Hematopoietic multipotent progenitor cell (in vitro differentiated cells): ENCODE results near the gene PPM1L. TPM values are rescaled to one million over a fixed set of nuclear protein-coding genes. Genes with fewer than 3 reads are reported as not detected.

Experiments used
- DNase-seq, 3 donors: peaks; one replicate each; pipeline ENCODE4 v3.0.0-alpha.2; 2011 to 2015; ENCODE audit warnings: low read depth in 2 of 3, low spot score in 2 of 3
- total RNA-seq: library from RNA; depleted of rRNA; stranded (reverse); fragments of >200 nt; gene quantifications from one replicate; pipeline ENCODE4 v1.2.3, GENCODE V29; 2012

Gene PPM1L
- total RNA-seq, 1 donor, result 16.4 TPM

DNA sequence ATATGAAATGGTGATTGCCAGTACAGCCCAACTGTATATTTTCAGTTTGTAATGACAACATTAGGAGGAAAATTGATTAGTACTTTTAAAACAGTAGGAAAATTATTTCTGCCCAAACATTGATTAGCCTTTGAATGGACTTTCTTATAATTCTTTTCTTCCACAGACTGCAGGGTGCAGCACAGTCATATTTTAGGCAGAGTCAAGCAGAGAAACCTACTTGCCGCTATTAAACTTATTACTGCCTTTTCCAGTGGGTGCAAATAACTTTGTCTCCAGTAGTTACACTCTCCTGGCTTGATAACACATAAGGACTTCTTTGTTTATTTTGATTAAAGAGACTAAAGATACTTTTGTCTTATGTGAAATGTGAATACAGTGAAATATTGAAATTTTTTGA is 85.4 kb downstream of the PPM1L start:
- DNase-seq, result no peak

DNA sequence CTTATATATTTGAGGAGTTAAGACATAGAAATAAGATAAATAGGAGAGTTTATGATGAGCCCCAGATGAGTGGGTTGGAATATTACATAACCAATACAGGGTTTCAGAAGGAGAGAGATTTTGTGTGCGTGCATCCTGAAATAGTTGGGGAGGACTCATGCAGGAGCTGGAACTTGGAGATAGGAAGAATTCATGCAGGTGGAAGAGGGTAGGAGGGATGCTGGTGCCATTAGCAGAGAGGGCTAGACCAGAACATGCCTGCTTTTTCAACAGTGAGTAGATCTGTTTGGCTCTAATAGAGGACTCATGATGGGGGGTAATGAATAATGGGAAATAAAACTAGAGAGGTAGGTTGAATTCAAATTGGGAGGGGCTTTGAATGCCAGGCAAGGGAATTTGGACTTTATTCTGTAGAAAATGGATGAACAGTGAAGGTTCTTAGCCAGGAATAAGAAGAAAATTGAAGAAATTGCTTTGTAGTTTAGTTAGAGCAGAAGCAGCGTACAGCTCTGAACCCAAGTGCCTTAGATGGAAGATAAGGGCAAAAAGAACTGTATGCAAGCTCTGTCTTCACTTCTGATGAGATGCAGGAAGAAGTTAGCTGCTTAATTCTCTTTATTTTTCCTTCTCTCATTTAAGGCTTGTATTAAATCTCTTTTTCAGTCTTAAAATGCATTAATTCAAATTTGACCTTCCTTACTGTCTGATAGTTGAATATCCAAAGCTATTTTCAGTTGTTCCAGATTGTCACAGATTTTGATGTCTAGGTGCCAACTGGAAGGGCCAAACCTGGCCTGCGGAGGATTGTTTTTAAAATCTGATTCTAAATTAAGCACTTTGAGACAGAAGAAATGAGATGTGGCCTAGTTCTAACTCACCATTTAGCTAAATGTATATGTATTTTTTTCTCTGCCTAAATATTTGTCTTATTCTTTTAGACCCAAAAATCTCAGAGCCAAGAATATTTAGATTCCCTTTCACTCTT is 86.3 kb downstream of the PPM1L start:
- DNase-seq, result no peak

DNA sequence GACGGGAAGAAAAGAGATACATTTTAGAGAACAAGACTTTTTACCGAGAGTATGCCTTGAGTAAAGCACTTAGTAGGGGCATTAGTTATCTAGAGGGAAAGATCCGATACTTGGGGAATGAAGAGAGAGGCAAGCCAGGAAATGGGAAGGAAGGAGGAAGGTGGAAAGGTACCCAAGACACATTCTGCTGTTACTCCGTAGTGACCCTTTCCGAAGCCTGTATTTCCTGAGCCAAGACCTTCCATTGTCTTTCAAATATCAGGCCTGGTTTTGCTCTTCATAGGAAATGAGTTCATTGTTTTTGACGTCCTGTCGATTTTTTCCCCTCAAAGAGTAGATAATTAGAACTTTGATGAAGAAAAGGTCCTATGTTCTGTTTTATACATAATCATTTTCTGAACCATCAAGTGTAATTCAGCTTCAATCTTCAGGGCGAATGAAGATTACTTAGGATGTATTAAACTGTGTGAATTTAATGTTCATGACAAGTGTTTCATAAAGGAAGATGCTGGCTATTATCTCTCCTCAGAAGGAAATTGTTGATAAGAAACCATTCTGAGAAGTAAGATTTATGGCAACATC is 95.7 kb downstream of the PPM1L start:
- DNase-seq, result no peak

DNA sequence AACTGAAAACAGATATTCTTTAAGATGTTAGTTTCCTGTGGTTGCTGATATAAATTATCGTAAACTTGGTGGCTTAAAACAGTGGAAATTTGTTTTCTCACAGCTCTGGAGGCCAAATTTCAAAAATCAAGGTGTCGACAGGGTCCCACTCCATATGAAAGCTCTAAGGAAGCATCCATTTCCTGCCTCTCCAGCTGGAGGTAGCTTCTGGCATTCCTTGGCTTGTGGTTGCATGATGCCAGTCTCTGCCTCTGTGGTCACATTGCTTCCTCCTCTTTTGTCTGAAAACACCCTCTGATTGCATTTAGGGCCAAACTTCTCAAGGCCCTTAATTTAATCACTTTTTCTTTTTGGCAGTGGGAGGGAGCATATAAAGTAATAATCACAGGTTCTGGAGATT is 96.8 kb downstream of the PPM1L start:
- DNase-seq, result no peak

DNA sequence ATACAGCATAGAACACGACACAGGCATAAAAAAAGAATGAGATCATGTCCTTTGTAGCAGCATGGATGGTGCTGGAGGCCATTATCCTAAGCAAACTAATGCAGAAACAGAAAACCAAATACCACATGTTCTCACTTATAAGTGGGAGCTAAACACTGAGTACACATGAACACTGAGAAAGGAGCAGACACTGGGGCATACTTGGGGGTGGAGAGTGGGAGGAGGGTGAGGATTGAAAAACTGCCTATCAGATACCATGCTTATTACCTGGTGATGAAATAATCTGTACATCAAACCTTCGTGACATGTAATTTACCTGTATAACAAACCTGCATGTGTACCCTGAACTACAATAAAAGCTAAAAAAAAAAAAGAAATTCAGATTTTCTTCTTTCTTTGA is 100.4 kb downstream of the PPM1L start:
- no peak for DNase-seq

DNA sequence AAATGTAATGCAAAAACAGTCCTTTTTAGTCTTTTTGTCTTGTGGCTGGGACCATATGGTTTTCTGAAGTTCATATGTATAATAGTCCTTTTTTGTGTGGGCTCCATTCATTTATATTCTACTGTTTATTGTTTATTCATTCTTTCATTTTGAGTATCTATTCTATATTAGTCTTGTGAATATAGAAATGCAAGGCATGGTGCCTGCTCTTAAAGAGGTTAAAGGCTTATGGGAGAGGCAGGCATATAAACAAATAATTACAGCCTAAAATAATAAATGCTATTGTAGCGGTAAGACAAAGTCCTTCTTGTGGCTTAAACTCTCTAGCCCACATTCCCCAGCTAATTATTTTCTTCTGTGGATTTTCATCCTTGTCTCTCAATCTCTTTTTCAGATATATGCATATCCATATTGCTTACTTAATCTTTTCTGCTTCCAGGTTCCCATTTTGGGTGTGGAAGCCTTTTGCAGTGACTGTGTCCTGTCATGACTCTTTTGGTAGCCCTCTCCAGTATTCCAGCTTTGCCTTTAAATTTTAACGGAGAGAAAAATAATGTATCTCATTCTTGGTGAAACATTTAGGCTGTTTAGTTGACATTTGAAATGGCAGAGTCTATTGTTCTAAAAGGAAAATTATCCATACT is 101.6 kb downstream of the PPM1L start:
- DNase-seq, result no peak

DNA sequence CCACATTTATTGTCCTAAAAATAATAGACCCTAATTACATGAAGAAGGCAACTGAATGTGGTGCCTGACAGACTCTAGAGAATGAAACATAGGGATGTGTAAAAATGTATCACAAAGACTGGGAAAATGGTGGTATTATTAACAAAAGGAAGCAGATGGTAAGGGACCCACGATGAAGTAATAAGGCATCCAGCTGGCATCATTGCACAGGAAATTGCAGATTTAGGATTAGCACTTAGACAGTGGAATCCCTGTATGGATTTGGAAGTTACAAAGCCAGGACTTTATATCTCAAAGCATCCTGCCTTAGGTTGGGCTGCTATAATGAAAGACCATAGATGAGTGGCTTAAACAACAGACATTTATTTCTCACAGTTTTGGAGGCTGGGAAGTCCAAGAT is 104.3 kb downstream of the PPM1L start:
- DNase-seq, result no peak

DNA sequence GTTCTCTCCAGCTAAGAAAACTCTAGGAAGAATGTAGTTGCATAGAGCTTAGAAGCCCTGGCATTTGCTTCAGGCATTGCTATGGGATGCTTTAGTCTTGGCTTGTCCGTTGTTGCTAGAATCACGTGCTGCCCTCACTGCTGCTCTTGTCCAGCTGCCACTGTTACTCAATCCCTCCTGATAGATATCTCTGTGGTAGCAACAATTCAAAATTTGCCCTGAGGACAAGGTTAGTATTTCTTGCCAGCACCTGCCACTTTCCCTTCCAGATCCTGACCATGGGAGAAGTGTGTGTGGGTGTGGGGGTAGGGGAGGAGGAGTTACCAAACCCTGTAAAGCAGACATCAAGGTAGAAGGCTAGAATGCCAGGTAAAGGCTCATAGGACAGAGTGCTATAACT is 113.8 kb downstream of the PPM1L start:
- no peak for DNase-seq

DNA sequence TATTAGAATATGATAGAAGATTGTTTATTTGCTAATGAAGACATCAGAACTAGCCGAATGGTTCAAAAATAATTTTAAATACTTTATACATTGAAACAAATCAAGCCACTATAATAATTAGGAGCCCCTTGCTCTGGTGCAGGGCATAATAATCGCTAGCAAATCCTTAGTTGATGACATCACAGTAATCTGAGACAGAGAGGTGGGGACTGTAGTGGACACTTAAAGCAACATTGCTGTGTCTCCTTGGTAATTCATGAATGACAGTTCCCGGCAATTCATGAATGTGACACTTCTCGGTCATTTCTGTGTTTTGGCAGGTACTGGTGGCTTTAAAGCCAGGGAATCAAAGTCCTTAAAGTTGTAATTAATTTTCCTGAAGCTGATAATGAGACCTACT is 114.3 kb downstream of the PPM1L start:
- DNase-seq, result no peak

DNA sequence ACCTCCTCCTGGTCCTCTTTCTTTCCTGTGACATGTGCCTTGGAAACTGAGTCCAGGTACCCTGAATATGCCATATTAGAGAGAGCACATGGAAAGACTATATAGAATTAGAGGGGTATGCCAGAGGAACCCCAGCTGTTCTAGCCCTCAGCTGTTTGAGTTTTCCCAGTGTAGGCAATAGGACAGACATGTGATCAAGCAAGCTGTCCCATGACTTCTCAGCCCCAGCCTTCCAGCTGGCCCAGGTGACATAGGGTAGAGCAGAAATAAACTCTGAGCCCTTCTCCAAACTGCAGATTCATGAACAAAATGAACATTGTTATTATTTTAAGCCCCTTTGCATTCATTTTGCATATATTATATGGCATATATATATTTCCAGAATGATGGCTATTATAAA is 118.7 kb downstream of the PPM1L start:
- no peak for DNase-seq

DNA sequence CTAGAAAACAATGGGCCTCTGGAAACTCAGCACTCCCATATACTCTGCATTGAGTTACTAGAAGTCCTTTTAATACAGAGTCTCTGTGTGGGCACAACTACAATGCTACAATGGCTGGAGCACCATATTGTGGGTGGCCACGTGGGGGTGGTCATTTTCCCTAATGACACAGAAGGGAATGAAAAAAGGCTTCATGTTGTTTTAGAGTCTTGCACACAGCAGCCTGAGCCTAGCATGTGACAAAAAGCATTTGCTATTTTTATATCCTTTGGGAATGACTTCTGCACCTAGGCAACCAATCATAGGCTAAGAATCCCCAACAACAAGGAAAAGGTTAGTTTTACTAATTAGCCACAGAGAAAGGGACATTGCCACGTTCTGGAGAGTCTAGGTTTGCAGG is 120.6 kb downstream of the PPM1L start:
- DNase-seq, result no peak

DNA sequence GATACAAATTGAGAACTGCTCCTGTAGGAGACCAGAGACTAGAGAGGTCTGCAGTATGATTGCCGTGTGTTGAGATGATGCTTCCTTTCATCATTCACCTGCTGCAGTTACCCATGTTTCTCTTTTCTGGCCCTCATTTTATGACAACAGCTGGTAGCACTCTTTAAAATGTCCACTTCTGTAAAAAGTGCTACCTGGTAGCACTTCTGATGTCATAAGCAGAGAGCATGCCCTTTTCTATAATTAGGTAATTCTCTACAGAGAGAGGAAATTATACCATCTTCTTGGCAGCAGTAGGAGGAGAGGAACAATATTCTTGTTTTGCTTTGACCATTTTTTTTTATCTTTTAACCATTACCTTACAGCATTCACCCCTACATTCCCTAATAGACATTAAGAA is 123.8 kb downstream of the PPM1L start:
- DNase-seq, result no peak

DNA sequence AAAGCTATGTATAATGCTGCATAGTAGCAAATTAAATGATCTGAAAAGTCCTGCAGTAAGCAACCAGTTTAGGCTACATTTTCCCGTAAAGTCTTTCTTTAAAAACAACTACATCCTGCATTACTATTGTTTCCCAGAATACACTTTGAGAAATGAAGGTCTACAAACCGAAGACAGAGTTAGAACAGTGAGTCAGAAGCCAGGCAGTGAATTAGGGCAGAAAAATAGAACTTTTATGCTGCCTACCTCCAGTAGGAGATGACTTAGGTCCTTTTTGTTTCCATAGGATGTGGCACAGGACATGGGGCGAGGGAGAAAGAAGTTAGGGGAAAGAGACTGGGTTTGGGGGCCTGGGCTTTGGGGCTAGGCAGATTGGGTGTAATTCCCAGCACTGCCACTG is 127.3 kb downstream of the PPM1L start:
- DNase-seq, result no peak

DNA sequence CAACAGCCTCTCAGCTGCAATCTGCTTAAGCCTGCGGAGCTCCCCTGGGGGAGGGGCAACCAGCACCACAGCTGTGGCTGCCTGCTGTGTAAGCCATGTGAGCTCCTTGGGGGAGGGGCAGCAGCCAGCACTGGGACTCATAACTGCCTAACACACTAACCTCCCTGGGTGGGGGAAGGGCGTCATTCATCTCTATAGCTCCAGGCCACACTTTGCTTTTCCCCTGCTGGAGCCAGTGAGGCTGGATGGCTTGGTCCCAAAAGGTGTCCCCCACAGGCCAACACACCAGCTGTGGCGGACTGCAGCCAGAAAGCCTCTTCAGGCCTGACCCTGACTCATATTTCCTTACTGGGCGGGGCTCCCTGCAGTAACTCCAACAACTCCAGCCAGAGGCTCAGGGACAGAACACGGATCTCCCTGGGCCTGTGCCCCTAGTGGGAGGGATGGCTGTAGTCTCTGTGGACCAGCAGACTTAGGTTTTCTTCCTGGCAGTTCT is 129.8 kb downstream of the PPM1L start:
- DNase-seq, result no peak

DNA sequence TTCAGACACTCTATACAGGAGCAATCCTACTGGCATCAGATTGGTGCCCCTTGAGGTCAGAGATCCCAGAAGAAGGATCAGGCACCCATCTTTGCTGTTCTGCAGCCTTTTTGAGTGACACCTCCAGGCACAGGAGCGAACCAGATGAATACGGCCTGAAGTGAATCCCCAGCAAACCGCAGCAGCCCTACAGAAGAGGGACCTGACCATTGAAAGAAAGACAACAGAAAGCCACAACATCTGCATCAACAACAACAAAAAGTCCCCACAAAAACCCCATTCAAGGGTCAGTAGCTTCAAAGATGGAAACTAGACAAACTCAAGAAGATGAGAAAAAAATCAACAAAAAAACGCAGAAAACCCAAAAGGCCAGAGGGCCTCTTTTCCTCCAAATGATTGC is 130.4 kb downstream of the PPM1L start:
- DNase-seq, result no peak

DNA sequence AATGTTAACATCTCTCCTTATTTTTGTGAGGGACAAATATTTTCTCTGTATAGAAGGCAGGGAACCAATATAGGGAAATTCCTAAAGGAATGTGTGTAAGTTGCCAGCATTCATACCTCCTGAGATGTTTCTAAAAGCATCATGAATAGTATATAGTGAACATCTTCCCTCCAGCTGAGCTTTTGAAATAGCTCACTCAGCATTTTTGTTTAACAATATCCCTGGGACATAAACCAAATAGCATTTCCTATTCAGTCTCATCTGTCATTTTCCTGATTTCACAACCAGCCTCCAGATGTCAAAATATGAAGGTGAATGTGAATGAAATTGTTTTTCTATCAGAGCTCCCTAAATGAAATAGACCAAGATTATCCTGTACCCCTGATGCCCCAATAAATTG is 137.2 kb downstream of the PPM1L start:
- no peak for DNase-seq

DNA sequence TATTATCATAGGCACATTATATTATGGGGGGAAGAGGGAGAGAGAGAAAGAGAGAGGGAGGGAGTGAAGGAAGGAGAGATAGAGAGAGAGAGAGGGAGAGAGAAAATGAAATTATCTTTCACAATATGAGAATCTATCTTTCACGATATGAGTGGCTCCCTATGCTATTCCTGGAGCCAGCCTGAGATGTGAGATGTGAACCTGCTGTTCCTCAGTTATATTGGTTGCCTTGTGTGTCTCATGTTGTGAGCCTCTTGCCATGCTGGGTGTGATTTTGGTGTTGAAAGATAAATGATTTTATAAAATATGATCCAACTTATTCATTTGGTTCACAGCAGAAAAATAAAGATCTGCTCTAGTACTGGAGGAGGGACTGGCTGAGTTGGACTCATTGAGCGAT is 148.7 kb downstream of the PPM1L start:
- no peak for DNase-seq

DNA sequence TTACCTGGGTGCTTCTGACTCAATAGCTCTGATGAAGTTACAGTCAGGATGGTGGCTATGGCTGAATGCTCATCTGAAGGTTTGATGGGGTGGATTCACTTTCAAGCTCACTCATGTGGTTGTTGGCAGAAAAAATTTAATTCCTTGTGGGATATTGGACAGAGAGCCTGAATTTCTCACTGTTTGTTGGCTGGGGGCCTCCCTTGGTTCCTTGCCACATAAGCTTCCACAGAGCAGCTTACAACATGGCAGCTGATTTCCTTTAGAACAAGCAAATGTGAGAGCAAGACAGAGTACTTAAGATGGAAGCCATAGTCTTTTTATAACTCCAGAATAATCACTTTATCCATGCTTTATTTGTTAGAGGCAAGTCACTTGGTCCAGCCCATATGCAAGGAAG is 150.6 kb downstream of the PPM1L start:
- no peak for DNase-seq

DNA sequence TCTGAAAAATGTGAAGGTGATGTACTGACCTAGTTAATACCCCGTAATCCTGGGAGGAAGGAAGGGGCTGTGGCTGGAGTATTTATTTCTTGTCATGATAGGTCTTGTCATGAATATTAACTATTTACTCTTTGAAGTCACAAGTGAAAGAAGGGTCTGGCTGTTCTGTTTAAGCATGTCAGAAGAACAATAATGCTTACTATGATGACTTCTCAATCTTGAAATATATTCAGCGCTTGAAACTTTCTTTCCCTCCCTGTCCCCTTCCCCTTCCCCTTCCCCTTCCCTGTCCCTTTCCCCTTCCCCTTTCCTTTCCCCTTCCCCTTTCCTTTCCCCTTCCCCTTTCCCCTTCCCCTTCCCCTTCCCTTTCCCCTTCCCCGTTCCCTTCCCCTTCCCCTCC is 153.9 kb downstream of the PPM1L start:
- no peak for DNase-seq

DNA sequence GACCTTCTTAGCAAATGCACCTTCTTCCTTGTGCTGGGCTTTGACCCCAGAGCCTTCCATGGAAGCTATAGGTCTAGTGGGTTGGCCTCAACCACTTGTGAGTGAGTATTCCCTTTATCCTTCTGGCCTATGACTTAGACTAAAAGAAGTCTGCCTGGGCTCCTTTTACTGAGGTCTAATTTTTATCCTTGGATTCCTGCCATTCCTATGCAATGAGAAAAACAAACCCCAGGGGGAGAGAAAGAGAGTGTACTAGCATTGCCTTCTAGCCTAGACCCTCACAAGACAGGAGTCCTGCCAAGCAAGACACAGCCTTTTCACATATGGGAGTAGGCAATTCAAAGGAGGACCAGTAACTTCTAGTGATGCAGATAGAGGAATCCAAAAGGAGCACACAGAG is 155.4 kb downstream of the PPM1L start:
- no peak for DNase-seq

DNA sequence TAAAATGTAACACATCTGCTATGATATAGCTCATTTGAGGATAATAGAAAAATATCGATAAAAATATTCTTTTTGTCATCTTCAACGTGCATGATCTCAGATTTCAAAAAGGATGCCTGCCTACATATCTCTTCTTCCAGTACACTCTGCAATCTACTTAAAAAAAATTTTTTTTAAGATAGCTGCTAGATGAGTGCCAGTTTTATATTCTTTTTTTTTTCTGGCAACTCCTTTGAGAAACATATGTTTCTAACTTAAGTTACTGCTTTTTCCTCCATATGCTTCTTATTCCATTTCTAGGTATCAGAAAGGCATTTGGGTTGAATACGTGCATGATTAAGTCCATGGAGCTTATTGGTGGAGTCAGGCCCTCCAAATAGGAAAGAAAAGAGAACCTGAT is 160.4 kb downstream of the PPM1L start:
- no peak for DNase-seq

DNA sequence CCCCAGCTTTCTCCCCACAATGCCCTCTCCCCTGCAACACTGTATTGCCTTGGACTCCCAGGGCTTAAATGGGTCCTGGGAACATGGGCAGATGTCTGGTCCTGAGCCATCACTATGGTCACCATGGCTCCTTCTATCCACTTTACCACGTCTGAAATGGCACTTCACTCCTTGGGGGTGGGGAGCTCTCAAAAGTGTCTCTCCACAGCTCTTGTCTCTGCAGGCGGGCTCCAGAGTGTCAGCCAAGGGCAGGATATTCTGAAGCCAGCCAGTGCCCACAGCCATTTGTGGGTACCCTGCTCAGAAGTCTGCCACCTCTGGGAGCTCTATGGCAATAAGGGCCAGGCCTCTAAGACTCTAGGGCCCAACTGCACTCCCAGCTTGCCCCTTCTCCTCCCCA is 163.9 kb downstream of the PPM1L start:
- no peak for DNase-seq
